NCI-H2107 treated with DMSO at 0.1 percent for 48 hours (cell line): Measurements from ENCODE around the gene E2F3.
"Not testable (repeated sequence)": the region's sequence is repeated elsewhere in the genome, so short reads cannot be mapped to it uniquely, and the experiment has no call there.

ENCODE experiments used
- DNase-seq: peaks from one replicate; lab custom pipeline; 2025; ENCODE audit not compliant: unreplicated experiment; lab: John Stamatoyannopoulos, UW

Gene E2F3

DNA sequence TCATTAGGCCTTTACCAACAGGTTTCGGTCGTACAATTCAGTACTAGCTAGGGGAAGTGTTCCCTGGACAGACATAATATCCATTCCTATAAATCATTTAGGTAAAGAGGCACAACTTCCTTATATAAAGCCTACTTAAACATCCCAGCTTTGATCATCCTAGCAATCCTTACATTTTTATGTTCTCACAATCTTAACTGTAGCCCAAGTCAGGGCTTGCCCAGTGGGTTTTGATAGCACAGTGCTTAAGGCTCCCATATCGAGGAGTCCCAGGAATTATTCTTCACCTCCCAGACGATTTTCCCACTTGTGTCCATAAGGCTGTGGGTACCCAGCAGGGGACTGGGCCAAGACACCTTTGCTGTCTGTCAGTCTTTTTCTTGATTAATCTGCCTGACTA is 63.2 kb downstream of the E2F3 start:
- no peak for DNase-seq

GRCh38 chr6:20465616-20466015 is 63.9 kb downstream of the E2F3 start:
- not testable (repeated sequence) for DNase-seq

- DNase-seq: no peak
Measured at GRCh38 chr6:20467437-20467836, 65.8 kb downstream of the E2F3 start.

DNA sequence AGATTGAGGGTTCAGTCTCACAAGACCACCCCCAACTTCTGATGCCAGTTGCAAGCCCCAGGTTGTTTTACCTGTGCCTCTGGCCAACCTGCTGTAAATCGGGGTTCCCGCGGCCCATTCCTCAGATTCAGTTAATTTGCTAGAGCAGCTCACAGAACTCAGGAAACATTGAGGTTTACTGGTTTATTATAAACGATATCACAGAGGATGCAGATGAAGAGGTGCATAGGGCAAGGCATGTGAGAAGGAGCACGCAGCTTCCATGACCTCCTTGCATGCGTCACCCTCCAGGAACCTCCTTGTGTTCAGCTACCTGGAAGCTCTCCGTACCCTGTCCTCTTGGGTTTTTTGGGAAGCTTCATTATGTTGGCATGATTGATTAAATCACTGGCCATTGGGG is 66.5 kb downstream of the E2F3 start:
- no peak for DNase-seq

GRCh38 chr6:20472748-20473147 is 71.1 kb downstream of the E2F3 start:
- DNase-seq: no peak

DNA sequence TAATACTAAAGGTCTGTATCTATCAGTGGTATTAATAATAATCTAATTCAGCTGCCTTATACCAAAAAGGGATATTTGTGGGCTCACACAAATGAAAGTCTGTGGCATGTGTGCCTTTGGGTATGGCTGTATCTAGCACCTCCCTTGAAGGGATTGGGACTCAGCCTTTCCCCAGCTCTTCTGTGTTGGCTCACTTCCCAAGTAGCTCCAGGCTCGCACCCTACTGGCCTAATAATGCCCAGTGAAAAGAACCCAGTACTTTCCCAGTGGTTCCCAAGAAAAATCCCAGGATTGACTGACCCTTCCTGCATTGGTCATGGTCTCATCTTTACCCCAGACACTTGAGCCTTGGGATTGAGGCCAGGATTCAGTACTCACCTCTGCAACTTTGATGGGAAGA is 71.8 kb downstream of the E2F3 start:
- DNase-seq: no peak

DNA sequence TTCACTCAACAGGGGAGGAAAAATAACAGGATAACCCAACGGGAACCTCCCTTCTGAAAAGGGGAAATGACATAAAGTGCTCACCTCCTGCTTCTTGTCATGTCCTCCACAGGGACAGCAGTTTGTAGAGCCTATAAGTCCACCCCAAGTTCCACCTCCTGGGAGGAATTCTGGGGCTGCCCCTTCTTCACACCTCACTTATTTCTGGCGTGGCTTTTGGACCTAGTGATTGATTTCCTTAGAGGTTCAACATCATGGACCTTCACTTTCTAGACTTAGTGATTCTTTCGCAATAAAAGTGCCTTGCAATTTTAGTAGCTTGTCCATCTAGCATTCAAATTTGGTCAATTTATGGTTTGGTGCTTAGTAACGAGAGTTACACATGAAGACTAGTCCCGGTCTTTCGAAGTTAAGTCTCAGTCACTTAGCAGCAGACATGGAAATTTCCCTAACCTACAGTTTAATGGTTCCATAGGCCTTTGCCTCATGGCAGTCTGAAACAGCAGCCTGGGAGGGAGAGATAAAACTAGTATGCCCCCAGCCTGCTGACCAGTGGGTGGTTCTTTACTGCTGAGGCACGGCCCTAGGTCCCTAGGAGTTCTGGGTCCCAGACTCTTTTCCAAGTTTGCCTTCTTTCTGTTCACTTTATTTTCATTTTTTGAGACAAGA is 73.3 kb downstream of the E2F3 start:
- DNase-seq: no peak

DNA sequence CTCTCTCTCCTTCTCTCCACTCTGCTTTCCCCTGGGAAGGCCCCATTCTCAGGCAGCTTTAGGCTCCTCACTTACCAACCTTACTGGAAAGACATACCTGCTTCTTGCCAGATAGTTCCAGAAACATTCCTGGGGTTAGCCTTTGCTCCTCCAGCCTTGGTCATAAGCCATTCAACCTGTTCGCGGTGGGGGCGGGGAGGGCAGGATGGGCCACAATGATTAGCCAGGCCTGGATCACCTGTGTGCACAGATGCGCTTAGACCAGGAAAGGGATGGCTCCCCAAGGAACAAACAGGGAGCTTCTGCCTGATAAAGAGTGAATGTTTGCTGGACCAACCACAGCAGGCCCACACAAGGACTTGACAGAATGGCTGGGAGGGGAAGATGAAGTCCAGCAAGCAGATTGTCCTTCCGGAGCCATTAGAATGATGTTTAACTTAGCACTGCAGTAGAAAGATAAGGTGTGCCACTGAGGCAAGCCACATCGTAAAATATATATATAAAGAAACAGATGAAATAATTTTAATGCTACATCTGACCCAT is 74.9 kb downstream of the E2F3 start:
- no peak for DNase-seq

- no peak for DNase-seq
Measured at GRCh38 chr6:20477485-20477884, 75.8 kb downstream of the E2F3 start.

- no peak for DNase-seq
Measured at GRCh38 chr6:20479060-20479459, 77.4 kb downstream of the E2F3 start.

GRCh38 chr6:20479526-20479925 is 77.8 kb downstream of the E2F3 start:
- DNase-seq: no peak

- DNase-seq: no peak
Measured at GRCh38 chr6:20481281-20481680, 79.6 kb downstream of the E2F3 start.

DNA sequence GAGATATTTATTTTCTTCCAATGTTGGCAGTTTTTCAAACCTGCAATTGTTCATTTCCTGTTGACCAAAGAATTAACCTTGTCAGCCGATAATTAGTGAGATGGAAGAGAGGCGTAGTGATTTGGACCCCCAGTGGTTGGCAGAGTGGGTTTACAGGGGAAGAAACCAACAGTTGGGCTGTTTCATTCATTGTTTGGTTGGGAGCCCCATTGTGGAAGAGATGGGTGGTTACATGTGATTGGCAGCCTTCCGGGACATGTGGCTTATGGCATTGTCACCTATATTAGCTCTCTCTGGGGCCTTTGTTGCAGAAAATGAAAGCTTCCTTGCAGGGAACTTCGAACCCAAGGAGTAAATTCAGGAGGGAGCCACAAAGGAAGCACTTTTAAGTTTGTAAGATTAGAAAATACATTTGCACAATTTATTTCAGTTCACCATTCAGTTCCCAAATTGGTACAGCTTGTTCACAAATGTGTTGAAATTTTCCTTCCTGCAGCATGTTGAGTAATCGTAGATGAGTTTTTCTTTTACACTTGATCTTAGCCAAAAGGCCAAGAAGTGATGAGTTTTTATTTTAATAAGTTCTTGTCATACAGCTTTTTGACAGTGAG is 82.3 kb downstream of the E2F3 start:
- no peak for DNase-seq

- no peak for DNase-seq
Measured at GRCh38 chr6:20486641-20487040, 85.0 kb downstream of the E2F3 start.

DNA sequence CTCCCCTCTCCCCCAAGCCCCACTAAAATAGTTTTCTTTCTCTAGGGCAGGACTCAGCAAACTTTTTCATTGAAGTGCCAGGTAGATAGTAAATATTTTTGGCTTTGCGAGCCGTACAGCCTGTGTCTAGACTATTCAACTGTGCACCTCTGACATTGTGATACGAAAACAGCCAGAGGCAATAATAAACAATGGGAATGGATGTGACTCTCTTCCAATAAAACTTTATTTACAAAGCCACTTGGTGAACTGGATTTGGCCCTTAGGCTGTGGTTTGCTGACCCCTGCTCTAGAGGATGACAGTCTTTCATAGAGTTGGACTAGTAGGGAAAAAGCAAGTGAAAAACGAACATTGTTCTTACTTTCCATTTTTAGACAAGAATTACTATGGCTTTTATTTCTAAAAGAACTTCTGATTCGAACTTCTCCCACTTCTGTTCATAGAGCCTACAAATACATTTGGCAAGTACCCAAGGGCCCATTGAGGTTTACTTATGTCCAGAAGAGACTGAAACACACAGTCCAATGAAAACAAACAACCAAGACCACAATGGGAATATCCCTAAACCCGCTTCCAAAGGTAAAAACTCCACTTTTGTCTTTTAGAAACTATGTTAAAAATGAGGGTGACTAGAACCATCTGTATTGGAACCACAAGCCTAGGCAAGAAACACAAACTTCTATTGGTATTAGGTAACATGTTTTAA is 86.1 kb downstream of the E2F3 start:
- DNase-seq: no peak

DNA sequence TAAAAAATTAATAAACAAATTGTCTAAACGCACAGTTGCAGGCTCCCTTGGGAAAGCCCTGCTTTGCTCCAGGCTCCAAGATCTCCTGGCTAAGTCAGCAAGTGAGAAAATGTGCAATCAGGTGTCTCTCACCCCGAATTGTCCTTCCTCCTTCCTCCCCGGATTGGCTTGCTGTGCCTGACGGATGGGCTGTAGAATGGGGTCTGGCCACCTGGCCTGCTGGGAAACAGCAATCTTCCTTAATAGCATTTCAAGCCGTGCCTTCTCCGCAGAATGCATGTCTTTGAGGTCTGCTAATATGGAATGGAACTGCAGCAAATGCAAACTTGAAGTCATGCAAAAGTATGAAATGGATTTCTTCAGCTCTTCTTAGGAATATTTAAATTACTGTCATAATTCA is 88.9 kb downstream of the E2F3 start:
- no peak for DNase-seq

- no peak for DNase-seq
Measured at GRCh38 chr6:20492099-20492498, 90.4 kb downstream of the E2F3 start.

DNA sequence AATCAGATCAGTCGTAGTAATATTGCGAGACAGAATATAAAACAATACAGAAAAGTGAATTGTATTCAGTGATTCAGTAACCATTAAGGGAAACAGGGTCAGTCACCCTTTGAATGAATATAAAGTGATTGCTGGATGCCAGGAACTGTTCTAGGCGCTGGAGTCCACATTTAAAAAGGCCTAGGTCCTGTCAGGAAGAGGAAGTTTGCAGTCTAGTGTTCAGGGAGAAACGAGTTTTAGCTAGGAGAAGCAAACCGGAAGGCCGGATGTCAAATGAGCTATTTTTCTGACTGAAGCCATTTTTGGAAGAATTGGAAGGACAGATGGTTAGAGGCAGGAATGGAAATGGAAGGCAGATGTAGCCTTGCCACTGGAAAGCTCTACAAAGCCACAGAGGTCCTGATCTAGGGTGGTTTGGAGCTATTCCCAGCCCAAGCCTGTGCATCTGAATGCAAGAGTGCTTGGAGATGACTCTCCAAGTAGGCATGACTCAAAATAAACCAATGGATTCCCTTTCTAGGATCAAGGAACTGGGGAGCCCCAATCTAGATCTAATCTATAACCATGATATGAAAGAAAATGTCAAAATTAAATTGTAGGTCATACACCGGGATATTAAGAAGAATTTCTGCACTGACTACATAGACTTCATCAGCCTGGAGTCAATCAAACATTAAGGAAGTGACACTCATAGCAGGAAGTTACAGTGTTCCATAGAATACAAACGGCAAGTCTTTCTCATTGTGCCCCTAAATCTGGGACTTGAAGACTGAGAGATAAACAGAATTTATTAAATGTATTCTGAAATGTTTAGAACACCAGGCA is 95.7 kb downstream of the E2F3 start:
- no peak for DNase-seq

GRCh38 chr6:20498041-20498385 is 96.3 kb downstream of the E2F3 start:
- no peak for DNase-seq

GRCh38 chr6:20509212-20509611 is 107.5 kb downstream of the E2F3 start:
- no peak for DNase-seq

GRCh38 chr6:20511852-20512251 is 110.2 kb downstream of the E2F3 start:
- no peak for DNase-seq
